Stimulated activated CD4-positive, alpha-beta T cell treated with anti-CD3 and anti-CD28 coated beads, TNF-alpha, amount 100 ng/mL, for 48 hours (primary cell): ENCODE measurements around the gene ACOT7.

ENCODE experiments used
- DNase-seq, 3 donors: peaks; one replicate each; pipeline ENCODE4 v3.0.0-alpha.2; 2020; ENCODE audit warnings: low read depth in 3 of 3

Gene ACOT7

GRCh38 chr1:6343506-6344405 is 49.8 kb downstream of the ACOT7 start:
- DNase-seq = no peak

- no peak for DNase-seq
Observed at GRCh38 chr1:6342056-6342455, 51.5 kb downstream of the ACOT7 start.

GRCh38 chr1:6338695-6339094 is 54.9 kb downstream of the ACOT7 start:
- no peak for DNase-seq

- no peak for DNase-seq
Observed at GRCh38 chr1:6336776-6337622, 56.6 kb downstream of the ACOT7 start.

- DNase-seq = no peak
Observed at GRCh38 chr1:6334261-6334993, 59.1 kb downstream of the ACOT7 start.

DNA sequence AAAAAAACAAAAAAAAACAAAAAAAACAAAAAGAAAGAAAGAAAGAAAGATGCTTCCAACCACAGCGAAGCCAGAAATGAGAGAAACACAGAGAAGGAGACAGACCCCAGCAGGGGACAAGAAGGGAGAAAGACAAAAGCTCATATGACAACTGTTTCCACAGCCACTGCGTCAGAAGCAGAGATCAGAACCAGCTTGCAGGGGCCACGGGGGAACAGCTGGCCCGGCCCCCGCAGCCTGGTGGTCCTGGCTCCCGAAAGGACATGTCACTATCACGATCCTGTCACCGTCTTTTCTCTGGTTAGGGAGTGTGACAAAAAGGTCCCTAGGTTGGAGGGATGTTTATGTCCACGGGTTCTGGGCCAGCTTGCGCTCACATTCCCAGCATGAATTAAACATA is 60.7 kb downstream of the ACOT7 start:
- DNase-seq = no peak

DNA sequence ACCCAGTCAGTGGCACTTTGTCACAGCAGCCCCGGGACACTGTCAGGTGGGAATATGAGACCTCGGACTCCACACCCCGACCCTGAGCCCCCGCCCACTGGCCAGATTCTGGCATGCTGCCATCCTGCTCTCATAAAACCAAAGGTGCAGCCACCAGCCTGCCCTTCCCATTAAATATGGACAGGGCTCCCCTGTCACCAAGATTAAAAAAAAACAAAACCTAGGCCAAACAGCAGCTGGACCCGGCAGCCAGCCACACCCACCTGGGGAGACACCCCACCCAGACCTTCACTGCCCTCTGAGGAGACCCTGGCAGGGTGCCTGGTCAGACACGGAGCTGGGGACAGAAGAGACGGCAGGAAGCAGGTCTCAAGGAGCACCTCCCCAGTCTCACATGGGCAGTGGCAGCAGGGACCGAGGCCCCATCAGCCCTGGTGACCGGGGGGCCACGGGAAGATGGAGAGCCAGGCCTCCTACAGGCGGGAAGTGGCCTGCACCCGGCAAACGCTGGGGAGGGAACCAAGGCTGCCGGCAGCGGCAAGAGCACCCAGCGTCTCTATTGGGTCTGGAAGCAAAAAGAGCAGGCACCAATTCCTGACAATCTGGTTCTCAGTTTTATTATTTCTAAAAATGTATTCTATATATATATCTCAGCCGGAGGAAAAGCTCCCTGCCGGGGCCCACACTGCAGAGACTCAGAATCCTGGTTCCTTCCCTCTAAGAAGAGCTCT is 61.9 kb downstream of the ACOT7 start:
- no peak for DNase-seq

GRCh38 chr1:6330410-6330911 is 63.1 kb downstream of the ACOT7 start:
- DNase-seq = no peak

GRCh38 chr1:6329851-6330250 is 63.7 kb downstream of the ACOT7 start:
- DNase-seq = no peak

DNA sequence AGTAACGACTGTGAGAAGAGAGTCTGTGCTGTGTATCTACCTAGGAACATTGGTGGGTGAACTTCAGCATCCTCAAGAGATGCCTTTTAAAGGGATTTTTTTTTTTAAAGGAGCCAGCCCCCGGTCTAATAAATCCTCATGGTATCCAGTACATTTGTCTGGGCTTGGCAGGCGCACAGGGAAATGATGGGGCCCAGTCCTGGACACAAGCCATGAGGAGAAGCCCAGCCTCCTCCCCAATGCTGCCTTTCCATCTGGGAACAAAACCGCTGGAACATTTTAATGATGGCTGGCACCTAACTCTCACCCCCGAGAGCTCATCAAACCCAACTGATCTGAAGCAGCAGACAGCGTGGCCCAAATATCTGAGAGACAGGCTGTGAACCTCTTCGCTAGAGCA is 64.2 kb downstream of the ACOT7 start:
- DNase-seq = no peak

- no peak for DNase-seq
Observed at GRCh38 chr1:6328696-6329095, 64.9 kb downstream of the ACOT7 start.

GRCh38 chr1:6328091-6328490 is 65.5 kb downstream of the ACOT7 start:
- no peak for DNase-seq

DNA sequence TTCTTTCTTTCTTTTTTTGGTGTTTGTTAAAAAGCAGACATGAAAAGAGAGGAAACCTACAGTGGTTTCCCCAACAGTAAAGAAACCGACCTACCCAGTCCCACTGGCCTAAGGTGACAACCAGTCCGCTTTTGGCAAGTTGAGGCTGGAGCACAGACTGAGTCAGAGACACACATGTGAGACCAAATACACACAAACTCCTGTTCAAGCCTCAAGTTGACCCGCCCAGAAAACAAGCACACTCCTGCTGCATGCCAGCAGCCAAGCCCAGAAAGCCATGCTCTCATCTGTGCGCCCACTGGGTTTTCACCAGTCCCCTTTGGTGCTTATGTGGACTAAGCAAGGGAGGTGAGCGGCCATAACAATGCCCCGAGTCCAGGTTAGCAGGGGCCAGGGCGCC is 68.1 kb downstream of the ACOT7 start:
- DNase-seq = no peak

DNA sequence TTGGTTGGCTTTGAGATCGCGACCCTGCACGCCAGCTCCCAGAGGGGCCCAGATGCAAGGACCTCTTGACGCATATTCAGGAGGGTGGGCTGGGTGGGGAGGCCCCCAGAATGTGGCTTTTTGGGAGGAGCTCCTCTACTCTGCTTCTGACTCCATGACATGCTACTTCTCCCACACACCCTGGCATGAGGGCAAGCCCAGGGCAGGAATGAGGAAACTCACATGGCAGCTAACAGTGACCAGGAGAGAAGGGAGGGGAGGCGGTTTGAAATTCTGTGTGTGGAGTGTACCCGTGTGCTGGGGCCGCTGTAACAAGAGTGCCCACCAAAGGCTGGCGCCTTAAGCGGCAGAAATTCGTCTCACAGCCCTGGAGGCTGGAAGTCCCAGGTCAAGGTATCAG is 71.4 kb downstream of the ACOT7 start:
- DNase-seq = no peak

- DNase-seq = no peak
Observed at GRCh38 chr1:6321205-6321604, 72.4 kb downstream of the ACOT7 start.

- DNase-seq = no peak
Observed at GRCh38 chr1:6317098-6317760, 76.3 kb downstream of the ACOT7 start.

DNA sequence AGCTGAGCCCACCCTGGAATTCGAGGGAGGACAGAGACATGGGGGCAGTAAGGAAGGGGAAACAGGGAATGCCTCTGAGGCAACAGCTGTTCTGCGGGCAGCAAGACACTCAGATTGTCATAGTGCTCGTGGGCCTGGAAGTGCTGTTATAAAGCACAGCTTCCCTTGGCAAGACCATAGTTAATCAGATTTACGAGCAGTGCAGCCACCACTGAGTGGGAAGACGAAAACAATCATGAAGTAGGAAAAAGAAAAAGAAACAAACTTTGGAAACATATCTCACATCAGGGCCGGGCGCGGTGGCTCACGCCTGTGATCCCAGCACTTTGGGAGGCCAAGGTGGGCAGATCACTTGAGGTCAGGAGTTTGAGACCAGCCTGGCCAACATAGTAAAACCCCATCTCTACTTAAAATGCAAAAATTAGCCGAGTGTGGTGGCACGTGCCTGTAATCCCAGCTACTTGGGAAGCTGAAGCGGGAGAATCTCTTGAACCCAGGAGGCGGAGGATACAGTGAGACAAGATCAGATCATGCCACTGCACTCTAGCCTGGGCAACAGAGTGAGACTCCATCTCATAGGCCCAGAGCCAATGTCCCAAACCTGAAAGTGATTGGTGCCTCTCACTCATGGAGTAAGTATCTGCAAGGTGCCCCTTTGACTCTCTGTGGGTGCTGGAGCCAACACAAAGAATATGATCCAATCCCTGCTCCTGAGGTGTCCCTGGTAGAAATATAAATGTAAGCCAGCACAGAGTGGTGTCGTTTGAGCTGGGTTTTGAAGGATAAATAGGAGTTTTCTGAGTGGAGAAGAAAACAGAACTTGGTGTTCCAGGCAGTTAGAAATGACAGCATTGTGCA is 77.1 kb downstream of the ACOT7 start:
- DNase-seq = no peak

DNA sequence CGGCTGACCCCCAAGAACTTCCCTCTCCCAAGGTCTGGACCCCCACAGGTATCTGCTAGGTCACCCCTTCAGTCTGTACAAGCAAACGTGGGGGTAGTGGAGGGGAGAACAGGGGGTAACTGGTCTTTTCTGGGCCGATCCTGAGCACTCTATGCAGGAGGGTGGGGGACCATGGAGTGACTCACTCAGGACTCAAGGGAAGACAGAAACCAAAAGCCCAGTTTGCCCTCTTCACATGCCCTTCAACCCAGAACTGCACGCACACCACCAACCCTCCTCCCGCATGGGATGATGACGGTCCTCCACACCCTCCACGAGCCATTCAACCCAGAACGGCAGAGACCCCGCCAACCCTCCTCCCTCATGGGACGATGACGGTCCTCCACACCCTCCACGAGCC is 79.1 kb downstream of the ACOT7 start:
- no peak for DNase-seq

- no peak for DNase-seq
Observed at GRCh38 chr1:6313393-6314200, 80.0 kb downstream of the ACOT7 start.
